ENCODE data around the gene ID2.

DNA sequence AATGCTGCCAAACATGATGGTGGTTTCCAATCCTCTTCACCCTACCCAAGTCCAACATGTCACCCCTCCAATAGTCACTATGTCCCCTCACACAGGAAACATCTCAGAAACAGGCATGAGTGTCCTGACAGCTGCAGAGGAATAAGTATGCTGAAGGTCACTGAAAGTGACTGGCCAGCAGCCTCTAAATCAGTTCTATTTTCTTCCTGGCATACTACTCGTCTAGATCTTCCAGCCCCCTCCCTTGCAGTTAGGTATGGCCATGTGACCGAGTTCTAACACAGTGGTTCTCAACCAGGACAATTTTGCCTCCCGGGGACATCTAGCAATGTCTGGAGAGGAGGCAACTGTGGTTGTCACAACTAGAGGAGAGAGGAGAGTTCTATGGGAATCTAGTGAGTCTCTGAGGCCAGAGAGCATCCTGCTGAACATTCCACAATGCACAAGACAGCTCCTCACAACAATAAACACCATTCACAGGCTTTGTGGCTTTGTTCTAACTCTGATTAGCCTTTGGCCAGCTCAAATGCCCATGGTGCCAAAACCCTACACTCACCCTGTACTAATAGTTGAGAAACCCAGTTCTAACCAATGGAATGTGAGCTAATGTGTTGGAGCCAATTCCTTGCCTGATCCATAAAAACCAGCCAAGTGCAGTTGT lies 12.6 kb upstream of the ID2 start:
- TF ChIP-seq MTA3 (IDR thresholded peaks at IDR 0.05; ENCODE audit: borderline replicate concordance, low read length) = no peak
- no peak for TF ChIP-seq DPF2 (IDR thresholded peaks at IDR 0.05)
- no peak for TF ChIP-seq EZH2 (IDR thresholded peaks at IDR 0.05; ENCODE audit: borderline replicate concordance, control insufficient read depth, low read depth, low read length)
- no peak for TF ChIP-seq NR2C2 (IDR thresholded peaks at IDR 0.05; ENCODE audit: borderline replicate concordance, control insufficient read depth, insufficient read length, low read depth)

Measured in GM12878 (cell line).